GM21786 (cell line): ENCODE results near the gene LGI4.

ENCODE experiments used
- ATAC-seq: cut with Tn5 transposase; IDR thresholded peaks from one replicate; pipeline ENCODE4 v1.9.1; 2021; ENCODE audit not compliant: unreplicated experiment

LGI4 gene

DNA sequence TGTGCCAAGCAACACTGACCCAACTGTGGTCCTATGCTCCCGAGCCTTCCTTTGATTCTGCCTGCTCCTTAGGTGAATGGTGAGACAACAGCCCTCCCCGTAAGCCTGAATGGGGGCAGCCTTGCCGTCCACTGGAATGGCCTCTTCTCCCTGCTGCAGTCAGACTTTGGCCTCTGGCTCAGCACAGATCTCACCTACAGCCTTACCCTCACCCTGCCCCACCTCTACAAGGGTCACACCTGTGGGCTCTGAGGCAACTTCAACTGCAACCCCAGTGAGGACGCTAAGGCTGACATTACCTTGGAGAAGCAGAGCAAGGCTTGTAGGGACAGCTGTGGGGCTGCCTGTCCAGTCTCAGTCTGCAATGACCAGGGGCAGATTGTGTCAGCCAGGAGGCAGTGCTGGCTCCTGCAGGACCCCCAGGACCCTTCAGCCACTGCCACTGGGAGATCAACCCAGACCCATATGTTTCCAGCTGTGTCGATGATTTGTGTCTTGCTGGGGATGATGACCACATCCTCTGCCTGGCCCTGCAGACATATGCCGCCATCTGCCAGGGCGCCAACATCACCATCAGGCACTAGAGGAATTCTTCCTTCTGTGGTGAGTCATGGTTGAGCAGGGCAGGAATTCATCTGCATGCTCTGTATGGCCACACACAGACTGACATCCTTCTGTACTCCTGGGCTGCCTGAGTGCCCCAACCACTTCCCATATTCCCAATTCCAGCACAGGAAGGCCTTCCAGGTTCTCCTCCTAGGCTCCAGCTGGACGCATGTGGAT, 46.5 kb downstream of the LGI4 start:
- no peak for ATAC-seq

DNA sequence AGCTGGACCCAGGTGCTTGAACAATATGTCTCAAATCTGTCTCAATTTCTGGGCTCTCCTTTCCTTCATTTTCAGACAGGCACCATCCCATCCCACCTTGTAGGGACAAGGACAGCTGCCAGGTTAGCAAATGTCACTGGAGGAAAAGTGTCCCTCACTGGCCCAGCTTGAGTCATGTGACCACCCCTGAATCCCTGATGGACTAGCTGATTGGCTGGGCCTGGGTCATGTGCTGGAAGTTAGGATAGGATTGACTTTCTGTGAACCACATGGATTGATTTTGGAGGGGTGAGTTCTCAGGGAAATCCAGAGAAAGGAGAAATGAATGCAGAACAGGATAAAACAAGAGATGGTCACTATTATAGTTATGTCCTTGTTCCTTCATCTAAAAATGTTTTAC, 47.5 kb downstream of the LGI4 start:
- no peak for ATAC-seq

DNA sequence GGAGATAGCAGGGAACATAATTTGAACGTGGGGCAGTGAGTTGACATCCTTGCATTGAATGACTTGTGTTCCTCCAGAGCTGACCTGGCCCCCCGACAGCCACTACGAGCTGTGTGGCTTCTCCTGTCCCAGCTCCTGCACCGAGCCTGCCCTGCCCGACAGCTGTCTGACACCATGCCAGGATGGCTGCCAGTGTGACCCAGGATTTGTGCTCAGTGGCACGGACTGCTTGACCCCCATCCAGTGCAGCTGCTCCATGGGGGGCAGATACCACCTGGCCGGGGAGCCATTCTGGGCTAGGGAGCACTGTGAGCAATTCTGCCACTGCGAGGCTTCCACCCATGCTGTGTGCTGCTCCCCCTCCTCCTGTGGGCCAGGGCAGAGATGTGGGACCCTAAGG, 48.4 kb downstream of the LGI4 start:
- no peak for ATAC-seq

DNA sequence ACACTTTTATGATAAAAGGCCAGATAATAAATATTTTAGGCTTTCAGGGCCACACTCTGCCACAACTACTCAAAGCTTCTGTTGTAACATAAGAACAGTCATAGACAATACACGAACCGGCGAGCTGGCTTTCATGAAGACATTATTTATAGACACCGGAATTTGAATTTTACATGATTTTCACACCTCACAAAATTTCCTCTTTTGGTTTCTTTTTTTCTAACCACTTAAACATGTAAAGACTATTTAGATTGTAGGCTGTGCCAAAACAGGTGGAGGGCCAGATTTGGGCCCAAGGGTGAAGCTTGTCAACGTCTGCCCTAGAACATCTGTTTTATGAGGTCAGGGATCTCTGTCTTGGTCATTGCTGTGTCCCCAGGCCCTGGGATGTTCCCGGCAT, 48.9 kb downstream of the LGI4 start:
- ATAC-seq = no peak

DNA sequence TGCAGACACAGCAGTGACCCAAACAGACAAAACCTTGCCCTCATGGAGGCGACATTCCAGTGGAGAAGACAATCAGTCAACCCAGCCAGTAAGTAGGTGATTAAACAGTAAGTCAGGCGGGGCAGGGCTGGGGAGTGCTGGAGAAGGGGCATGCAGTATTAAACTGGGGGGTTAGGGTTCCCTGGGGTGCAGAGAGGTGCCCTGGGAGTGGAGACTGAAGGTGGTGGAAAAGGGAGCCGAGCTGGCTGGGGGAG, 50.4 kb downstream of the LGI4 start:
- no peak for ATAC-seq

- no peak for ATAC-seq
These were observed 51.0 kb downstream of the LGI4 start for GRCh38 chr19:35083691-35084508.

GRCh38 chr19:35081201-35081600, 53.7 kb downstream of the LGI4 start:
- ATAC-seq = no peak

DNA sequence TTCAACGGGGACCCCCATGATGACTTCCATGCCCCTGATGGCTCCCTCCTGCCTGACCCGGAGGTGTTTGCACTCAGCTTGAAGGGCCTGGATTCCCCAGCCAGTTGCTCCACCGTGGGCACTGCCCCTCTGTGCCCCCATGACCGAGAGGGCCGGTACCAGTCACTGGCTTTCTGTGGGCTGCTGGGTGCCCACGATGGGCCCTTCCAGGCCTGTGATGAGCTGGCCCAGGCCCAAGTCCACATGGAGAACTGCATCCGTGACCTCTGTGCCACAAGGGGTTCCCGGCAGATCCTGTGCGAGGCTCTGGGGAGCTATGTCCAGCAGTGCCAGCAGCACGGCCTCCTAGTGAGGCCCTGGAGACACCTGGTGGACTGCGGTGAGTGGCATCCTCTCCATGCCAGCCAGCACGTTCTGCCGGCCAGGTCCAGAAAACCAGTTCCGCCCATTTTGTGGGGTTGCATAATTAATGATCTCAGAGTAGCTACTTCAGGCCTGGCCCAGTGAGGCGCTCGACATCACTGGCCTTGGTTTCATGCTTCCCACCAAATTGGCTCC, 54.2 kb downstream of the LGI4 start:
- ATAC-seq = no peak

DNA sequence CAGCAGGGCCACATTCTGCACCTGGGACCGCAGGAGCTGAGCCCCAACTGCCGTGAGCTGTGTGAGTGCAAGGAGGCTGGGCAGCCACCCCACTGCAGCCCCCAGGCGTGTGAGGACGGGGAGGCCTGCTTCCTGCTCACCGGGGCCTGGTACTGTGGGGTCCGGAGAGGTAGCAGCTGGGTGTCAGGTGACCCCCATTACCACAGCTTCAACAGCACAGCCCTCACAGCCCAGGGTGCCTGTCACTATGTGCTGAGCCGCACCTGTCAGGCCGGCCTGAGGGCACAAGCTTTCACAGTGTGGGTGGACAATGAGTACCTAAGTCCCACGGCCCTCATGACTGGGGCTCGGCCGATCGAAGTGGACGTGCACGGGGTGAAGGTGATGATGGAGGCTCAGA, 55.0 kb downstream of the LGI4 start:
- ATAC-seq = no peak

GRCh38 chr19:35077411-35078223, 57.2 kb downstream of the LGI4 start:
- ATAC-seq = no peak

- no peak for ATAC-seq
These were observed 58.2 kb downstream of the LGI4 start for GRCh38 chr19:35076657-35077056.

GRCh38 chr19:35076026-35076370, 58.9 kb downstream of the LGI4 start:
- no peak for ATAC-seq

DNA sequence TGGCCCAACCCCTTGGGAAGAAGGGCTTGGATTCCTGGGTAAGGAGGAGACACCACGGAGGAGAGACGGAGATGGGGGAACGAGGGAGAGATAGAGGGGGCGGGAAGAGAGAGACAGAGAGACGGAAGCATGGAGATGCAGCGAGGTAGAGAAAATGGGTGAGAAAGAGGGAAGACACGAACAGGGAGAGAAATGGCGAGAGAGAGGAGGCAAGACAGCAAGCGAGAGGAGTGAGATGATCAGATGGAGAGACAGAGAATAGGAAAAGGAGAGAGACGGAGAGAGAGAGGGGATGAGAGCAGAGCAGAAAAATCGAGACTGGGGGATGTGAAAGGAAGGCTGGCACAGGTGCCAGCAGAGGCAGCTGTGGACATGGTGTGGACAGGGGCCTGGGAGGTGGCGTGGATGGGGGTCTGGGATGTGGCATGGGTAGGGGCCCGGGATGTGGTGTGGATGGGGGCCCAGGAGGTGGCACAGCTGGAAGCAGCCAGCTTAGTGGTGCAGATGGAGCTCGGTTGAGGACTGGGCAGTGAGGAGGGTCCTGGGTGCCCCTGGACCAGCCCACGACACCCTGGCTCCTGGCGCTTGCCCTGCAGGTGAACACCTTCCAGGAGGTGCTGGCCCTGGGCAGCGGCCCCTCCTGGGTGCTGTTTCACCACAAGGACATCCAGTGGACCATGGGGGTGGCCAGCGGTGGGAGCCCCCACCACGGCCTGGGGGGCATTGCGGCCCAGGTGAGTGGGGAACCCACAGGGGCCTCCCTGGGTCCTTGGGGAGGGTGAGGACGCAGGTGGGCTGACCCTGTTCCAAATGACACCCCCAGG, 59.4 kb downstream of the LGI4 start:
- ATAC-seq = no peak
